GM23248 (cell line): ENCODE results near the gene LRFN2. TPM values are rescaled to one million over a fixed set of nuclear protein-coding genes. Genes with fewer than 3 reads are reported as not detected.

Experiments used
- DNase-seq: peaks from one replicate; pipeline ENCODE4 v3.0.0-alpha.2; 2015
- H2AFZ ChIP-seq: fragments of 200-600 bp; sonication (generic); 2 replicates; pipeline ENCODE4 v1.6.1; 2016; ENCODE audit warnings: antibody characterized with exemption
- H3F3A ChIP-seq: fragments of 200-600 bp; sonication (generic); 2 replicates; pipeline ENCODE4 v1.6.1; 2016; ENCODE audit warnings: mild to moderate bottlenecking, antibody characterized with exemption, mixed run types; ENCODE audit not compliant: insufficient read depth
- H3K27ac ChIP-seq: fragments of 200-600 bp; sonication (generic); 2 replicates; pipeline ENCODE4 v1.5.1; 2016; ENCODE audit warnings: mild to moderate bottlenecking
- H3K27me3 ChIP-seq: fragments of 200-600 bp; sonication (generic); replicated peaks from 2 replicates; pipeline ENCODE4 v1.6.1; 2016; ENCODE audit warnings: mild to moderate bottlenecking; ENCODE audit not compliant: insufficient read depth
- H3K36me3 ChIP-seq: fragments of 200-600 bp; sonication (generic); 2 replicates; pipeline ENCODE4 v1.6.1; 2016; ENCODE audit warnings: low read depth, mild to moderate bottlenecking
- H3K4me1 ChIP-seq: fragments of 200-600 bp; sonication (generic); 2 replicates; pipeline ENCODE4 v1.6.1; 2016; ENCODE audit warnings: mild to moderate bottlenecking; ENCODE audit not compliant: insufficient read depth
- H3K4me2 ChIP-seq: fragments of 200-600 bp; sonication (generic); one replicate; pipeline ENCODE4 v1.6.1; 2016; ENCODE audit warnings: mild to moderate bottlenecking; ENCODE audit not compliant: unreplicated experiment
- H3K4me3 ChIP-seq: fragments of 200-600 bp; sonication (generic); 2 replicates; pipeline ENCODE4 v1.5.1; 2016; ENCODE audit warnings: mild to moderate bottlenecking
- H3K79me2 ChIP-seq: fragments of 200-600 bp; sonication (generic); 2 replicates; pipeline ENCODE4 v1.6.1; 2016; ENCODE audit warnings: mild to moderate bottlenecking; ENCODE audit not compliant: insufficient read depth
- H3K9ac ChIP-seq: fragments of 200-600 bp; sonication (generic); 2 replicates; pipeline ENCODE4 v1.6.1; 2016; ENCODE audit warnings: mild to moderate bottlenecking
- H3K9me2 ChIP-seq: fragments of 200-600 bp; sonication (generic); 2 replicates; pipeline ENCODE4 v1.6.1; 2016; ENCODE audit warnings: mixed run types, mild to moderate bottlenecking, moderate library complexity; ENCODE audit not compliant: insufficient read depth
- H3K9me3 ChIP-seq: fragments of 200-600 bp; sonication (generic); one replicate; pipeline ENCODE4 v1.6.1; 2017; ENCODE audit warnings: low read depth
- H4K20me1 ChIP-seq: fragments of 200-600 bp; sonication (generic); 2 replicates; pipeline ENCODE4 v1.6.0; 2016; ENCODE audit not compliant: insufficient read depth
- EZH2 ChIP-seq: fragments of 200-600 bp; sonication (generic); IDR thresholded peaks from 2 replicates; pipeline ENCODE4 v1.6.1; 2018; ENCODE audit warnings: antibody characterized with exemption, mild to moderate bottlenecking; ENCODE audit not compliant: insufficient read depth, poor library complexity, severe bottlenecking
- EZH2phosphoT487 ChIP-seq: fragments of 200-600 bp; sonication (generic); IDR thresholded peaks from 2 replicates; pipeline ENCODE4 v1.6.1; 2018; ENCODE audit warnings: antibody characterized with exemption, moderate library complexity, mild to moderate bottlenecking, low read depth; ENCODE audit not compliant: insufficient read depth
- WGBS, 2 experiments: methylation state at CpG; one replicate each; pipeline ENCODE4 v1.1.6; 2015 to 2017; ENCODE audit warnings: low lambda C conversion rate in 2 of 2, low coverage in 1 of 2; ENCODE audit errors: missing lambda C conversion rate in 2 of 2; 5-methylcytosine and 5-hydroxymethylcytosine counted together
- in situ Hi-C: fragments of 300-500 bp; cut with MboI; formaldehyde crosslinking; loops from 2 replicates; pipeline ENCODE4 v1.15.0; 2020
- polyA plus RNA-seq: library from polyadenylated mRNA; unstranded; fragments of >200 nt; fragmentation: Nextera tagmentation; extraction: Ambion mirVana; gene quantifications from 2 replicates; pipeline ENCODE4 v1.2.1, GENCODE V29; 2016
- total RNA-seq: library from RNA; depleted of rRNA; stranded (reverse); fragments of >200 nt; shearing (Covaris generic); gene quantifications from 2 replicates; pipeline ENCODE4 v1.2.3, GENCODE V29; 2014

Gene LRFN2
- total and polyA plus RNA-seq, 2 experiments from 2014 or later = not detected

- H3K9me2 ChIP-seq = no peaks in the 10 kb centered on the region
- H3K27me3 ChIP-seq = peaks cover 4% of the 10 kb centered on the region; the same call in 1 of the 2 replicates
- no peak overlapping the region for H3K27ac ChIP-seq
- H3K4me1 ChIP-seq = no peaks in the 10 kb centered on the region
- no peak overlapping the region for H3K9ac ChIP-seq
- no peaks in the 10 kb centered on the region for H4K20me1 ChIP-seq
- no peak overlapping the region for H2AFZ ChIP-seq
- no peaks in the 10 kb centered on the region for H3K36me3 ChIP-seq
- no peaks in the 10 kb centered on the region for H3K9me3 ChIP-seq
- 36 to 38% methylated on average over 5 of the region's 5 CpGs for WGBS, 2 experiments
- no peak overlapping the region for H3K4me2 ChIP-seq
- H3K4me3 ChIP-seq = no peak overlapping the region
- no peaks in the 10 kb centered on the region for H3F3A ChIP-seq
- no peaks in the 10 kb centered on the region for H3K79me2 ChIP-seq
- TF ChIP-seq EZH2phosphoT487 (no peak), EZH2 (no peak)
- DNase-seq = no peak
- in situ Hi-C loops = no loop called here
Observed at GRCh38 chr6:40623178-40623577, 36.0 kb upstream of the LRFN2 start.

- 24 to 25% methylated on average over 9 of the region's 9 CpGs for WGBS, 2 experiments
- Histone ChIP-seq H3F3A (no peaks in the 10 kb centered on the region), H2AFZ (no peak overlapping the region), H3K27ac (no peak overlapping the region), H3K4me3 (no peak overlapping the region), H3K4me1 (no peaks in the 10 kb centered on the region), H3K9me3 (no peaks in the 10 kb centered on the region), H3K36me3 (no peaks in the 10 kb centered on the region), H3K79me2 (no peaks in the 10 kb centered on the region), H4K20me1 (no peaks in the 10 kb centered on the region), H3K27me3 (peaks cover 11% of the 10 kb centered on the region), H3K4me2 (no peak overlapping the region), H3K9ac (no peak overlapping the region), H3K9me2 (no peaks in the 10 kb centered on the region)
- DNase-seq = no peak
- in situ Hi-C loops = no loop called here
- TF ChIP-seq EZH2phosphoT487 (no peak), EZH2 (no peak)
Observed at GRCh38 chr6:40620574-40621240, 33.5 kb upstream of the LRFN2 start.

DNA sequence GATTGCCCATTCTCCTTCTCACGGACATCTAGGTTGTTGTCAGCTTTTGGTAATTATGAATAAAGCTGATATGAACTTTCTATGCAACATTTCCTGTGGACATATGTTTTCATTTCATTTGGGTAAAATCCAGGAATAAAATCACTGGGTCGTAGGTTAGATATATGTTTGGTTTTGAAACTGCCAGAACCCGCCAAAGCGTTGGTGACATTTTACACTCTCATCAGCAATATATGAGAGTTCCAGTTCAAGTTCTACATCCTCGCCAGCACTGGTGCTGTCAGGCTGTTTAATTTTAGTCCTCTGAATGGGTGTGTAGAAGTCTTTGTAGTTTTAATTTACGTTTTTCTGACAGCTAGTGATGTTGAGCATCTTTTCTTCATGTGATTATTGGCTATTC is 27.5 kb upstream of the LRFN2 start:
- TF ChIP-seq EZH2phosphoT487 (no peak), EZH2 (no peak)
- no peaks in the 10 kb centered on the region for H3F3A ChIP-seq
- no peaks in the 10 kb centered on the region for H3K79me2 ChIP-seq
- H3K4me1 ChIP-seq = no peaks in the 10 kb centered on the region
- H3K4me2 ChIP-seq = no peak overlapping the region
- 6% methylated on average over 6 of the region's 6 CpGs for WGBS, 2 experiments
- H3K27me3 ChIP-seq = peaks cover 19% of the 10 kb centered on the region
- H3K9me2 ChIP-seq = no peaks in the 10 kb centered on the region
- no peak for DNase-seq
- in situ Hi-C loops = no loop called here
- no peak overlapping the region for H3K4me3 ChIP-seq
- no peaks in the 10 kb centered on the region for H3K36me3 ChIP-seq
- H3K9me3 ChIP-seq = no peaks in the 10 kb centered on the region
- H3K27ac ChIP-seq = no peak overlapping the region
- H2AFZ ChIP-seq = no peak overlapping the region
- H4K20me1 ChIP-seq = no peaks in the 10 kb centered on the region
- no peak overlapping the region for H3K9ac ChIP-seq

- Histone ChIP-seq H3K27ac (no peak overlapping the region), H2AFZ (no peak overlapping the region), H3K4me3 (no peak overlapping the region), H3K27me3 (peaks cover 8% of the 10 kb centered on the region), H3K9me2 (no peaks in the 10 kb centered on the region), H4K20me1 (no peaks in the 10 kb centered on the region), H3K79me2 (no peaks in the 10 kb centered on the region), H3K9me3 (no peaks in the 10 kb centered on the region), H3K36me3 (no peaks in the 10 kb centered on the region), H3K4me1 (no peaks in the 10 kb centered on the region), H3K9ac (no peak overlapping the region), H3F3A (no peaks in the 10 kb centered on the region), H3K4me2 (no peak overlapping the region)
- in situ Hi-C loops = no loop called here
- WGBS, 2 experiments = 19 to 24% methylated on average over 8 of the region's 8 CpGs
- DNase-seq = no peak
- no peak for TF ChIP-seq EZH2
- TF ChIP-seq EZH2phosphoT487 = no peak
Observed at GRCh38 chr6:40611912-40612311, 24.7 kb upstream of the LRFN2 start.
